Activated CD4-positive, CD25-positive, alpha-beta regulatory T cell (primary cell): ENCODE results near the gene SPRY1.

Experiments used
- DNase-seq, 4 experiments: peaks; one replicate each; lab custom pipeline; 2025; lab: John Stamatoyannopoulos, UW

The SPRY1 gene, protein sequence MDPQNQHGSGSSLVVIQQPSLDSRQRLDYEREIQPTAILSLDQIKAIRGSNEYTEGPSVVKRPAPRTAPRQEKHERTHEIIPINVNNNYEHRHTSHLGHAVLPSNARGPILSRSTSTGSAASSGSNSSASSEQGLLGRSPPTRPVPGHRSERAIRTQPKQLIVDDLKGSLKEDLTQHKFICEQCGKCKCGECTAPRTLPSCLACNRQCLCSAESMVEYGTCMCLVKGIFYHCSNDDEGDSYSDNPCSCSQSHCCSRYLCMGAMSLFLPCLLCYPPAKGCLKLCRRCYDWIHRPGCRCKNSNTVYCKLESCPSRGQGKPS

DNA sequence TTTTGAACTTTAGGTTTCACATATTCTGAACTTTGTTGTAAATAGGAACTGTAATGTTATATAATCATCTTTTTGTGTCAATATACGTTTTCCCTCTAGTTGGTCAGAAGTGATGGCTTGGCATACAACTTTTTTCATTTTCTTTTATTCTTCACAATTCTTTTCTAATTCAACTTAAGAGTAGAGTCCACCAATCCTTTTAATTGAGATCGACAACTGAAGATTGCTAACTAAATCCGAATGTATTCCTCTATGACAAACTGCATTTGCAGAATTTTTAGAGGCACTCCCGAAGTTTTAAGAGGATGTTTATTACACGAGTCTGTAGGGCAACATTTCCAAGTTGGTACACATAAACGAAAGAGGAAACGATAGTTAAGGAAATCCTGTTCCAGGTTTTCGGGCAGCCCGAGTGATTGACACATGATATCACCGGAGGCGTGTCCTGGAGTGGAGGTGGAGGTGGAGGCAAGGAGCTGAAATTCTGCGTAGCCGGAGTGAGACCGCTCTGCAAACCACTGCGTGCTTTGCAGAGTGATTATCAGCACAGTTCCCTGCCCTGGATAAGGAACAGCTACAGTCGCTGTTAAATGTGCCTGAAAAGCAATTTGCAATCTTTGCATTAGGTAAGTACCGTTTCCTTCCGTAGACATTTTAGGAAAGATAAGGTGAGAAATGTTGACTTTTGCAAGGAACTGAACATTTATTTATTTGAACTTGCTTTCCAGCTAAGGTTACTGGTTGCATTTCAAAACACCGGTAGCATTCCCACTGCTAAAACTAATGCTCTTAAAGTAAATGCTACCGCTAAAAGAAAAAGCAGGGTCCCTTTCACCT is at the start of gene SPRY1:
Gene SPRY1, plus strand, starts transcription at position 489 of the 837 bp plus-strand sequence. CDS start 4,797 bp downstream, outside the sequence.
- DNase-seq: peak; percentile 7 to 36 (median 18)

DNA sequence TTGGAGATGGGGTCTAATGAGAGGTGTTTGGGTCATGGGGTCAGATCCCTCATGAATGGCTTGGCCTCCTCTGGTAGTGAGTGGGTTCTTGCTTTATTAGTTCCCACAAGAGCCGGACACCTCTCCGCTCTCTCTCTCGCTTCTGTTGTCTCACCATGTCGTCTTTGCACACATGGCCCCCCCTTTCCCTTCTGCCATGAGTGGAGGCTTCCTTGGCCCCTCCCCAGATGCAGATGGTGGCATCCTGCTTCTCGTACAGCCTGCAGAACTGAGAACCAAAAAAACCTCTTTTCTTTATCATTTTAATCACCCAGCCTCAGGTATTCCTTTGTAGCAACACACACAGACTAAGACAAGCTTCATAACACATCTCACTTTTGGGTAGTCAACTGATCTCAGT is 49.6 kb upstream of the SPRY1 start:
- DNase-seq: no peak

DNA sequence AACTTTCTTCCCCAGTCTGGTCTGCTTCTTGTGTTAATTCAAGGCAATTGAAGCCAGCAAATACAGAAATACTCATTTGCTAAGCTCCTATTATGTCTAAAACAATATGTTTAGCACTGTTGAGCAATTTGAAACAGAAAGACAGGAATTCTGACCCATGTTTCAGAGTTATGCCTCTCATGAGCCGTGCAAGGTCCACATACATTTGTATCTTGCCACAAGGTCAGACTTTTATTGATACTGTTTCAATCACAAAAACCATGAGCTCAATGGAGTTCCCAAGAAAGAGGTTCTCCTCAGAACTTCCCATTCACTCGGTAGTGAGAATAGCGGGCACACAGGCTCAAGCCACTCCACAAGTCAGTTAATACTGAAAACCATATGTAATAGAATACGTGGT is 47.6 kb upstream of the SPRY1 start:
- DNase-seq: no peak

DNA sequence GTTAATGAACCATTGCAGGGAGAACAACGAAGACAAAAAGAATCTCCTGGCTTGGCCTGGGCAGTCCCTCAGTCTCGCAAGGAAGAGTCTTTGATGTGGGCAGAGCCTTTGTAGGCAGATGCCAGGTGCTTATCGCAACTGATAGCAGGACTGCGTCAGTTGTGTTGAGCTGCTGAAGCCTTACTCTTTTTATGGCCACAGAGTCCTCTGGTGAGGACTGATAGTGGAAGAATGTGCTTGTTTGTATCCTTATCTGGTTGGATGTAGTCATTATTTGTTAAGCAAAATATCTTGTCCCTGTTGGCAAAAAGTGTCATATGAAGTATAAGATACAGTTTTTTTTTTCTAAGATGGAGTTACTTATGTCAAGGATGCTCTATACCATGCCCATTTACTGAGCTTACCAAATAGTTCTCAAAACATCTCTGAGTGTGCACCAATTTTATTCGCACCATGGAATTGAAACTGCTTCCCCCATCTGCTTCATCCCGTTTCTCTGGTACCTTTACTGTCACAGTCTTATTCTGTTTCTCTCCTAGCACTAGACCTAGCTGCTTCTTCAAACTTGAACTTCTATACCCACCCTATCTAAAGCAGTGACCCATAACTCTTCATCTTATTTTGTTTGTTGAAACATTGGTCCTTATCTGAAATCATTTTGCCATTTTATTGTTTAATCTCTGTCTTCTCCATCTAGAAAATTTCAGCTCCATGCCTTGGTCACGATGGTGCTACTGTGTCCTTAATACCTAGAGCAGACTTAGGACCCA is 47.0 kb upstream of the SPRY1 start:
- DNase-seq: no peak

DNA sequence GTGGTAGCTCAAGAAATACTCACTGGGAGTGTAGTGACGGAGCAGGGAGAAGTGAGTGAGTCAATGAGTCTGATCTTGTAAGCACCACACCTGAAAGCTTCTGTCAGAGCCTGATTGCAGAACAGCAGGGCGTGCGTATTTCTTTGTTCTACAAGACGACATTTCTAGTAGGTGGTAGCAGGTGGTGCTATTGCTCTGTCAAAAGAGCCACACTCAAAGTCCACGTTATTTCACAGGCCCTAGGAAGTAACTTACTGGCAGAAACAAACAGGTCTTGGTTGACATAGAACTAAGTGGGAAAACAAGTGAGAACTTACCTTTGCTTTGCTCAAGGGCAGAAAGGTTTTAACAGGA is 46.4 kb upstream of the SPRY1 start:
- no peak for DNase-seq

DNA sequence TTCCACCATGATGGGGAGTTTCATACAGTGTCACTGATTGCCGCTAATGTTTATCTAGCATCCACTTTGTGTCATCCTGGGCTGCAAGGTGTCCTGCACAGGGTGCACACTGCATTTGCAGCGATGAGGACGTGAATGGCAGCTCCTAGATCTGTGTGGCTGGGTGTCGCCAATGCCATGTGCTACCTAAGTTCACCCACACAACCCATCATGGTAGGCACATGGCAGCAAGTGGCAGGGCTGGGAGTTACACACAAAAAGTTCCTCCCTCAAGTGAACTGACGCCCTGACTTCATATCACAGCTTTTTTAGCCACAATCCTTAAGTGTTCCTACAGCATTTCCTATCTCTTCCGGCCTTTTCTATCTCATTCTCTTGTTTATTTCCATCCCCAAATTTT is 45.9 kb upstream of the SPRY1 start:
- no peak for DNase-seq

DNA sequence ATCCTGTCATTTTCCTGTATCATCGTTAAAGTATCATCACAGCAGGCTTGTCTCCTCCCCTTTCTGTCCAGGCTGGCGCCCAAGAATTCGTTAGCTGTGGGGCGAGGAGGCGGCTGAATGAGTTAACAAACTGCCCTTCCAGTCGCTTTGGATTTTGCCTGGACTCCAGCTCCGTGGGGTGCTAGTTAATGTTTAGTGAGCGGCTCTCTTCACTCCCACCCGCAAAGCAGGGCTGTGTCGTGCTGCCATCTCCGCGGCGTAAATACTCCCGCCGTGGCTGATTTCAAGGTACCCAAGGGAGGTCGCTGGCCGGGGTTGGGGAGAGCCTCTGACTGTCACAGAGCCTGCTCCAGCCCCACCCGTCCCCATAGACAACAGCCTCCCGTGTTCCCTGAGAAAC is 44.9 kb upstream of the SPRY1 start:
- no peak for DNase-seq

DNA sequence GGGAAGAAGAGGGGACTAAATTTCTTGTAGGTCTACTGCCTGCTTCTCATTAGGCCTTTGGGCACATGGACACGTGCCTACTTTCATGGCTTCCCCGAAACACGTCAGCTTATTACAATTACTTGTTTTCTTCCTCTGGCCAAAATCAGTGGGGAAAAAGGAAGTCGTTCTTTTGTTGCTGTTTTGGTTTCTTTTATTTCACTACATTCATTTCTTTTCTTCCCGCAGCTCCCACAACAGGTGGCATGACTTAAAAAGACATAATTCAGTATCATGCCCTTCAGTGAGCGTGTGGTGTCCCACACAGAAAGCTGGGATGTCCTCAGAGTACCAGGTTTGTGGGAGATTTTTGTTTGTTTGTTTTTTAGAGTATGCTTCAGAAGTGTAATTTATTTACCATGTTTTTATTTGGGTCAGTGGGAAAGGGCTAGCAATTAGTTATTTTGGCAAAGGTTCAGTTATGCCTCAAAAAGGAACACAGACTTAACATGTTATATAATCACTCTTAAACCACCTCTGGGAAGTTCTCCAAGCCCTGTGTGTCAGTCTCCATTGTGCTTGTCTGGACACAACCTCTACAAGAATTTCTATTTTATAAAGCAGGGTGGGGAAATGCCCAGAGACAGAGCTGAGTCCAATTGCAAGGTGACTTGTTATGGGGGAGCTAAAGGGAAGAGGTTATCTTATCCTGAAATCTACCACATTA is 44.2 kb upstream of the SPRY1 start:
- DNase-seq: no peak

DNA sequence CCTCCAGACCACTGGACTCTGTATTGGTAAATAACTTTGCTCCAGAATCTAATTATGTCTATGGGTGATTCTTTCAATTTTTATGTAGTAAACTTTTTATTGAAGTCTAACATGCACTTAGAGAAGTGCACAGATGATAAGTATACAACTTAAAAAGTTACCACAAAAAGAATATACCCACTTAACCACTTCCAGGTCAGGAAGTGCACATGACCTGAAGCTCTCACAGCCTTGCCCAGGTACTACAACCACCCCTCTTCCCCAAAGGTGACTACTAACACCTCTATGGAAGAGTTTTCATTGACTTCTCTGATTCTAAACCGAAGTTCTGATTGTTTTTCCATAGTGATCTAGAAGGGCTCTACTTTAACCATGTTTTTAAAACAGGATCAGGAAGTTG is 43.6 kb upstream of the SPRY1 start:
- DNase-seq: no peak

DNA sequence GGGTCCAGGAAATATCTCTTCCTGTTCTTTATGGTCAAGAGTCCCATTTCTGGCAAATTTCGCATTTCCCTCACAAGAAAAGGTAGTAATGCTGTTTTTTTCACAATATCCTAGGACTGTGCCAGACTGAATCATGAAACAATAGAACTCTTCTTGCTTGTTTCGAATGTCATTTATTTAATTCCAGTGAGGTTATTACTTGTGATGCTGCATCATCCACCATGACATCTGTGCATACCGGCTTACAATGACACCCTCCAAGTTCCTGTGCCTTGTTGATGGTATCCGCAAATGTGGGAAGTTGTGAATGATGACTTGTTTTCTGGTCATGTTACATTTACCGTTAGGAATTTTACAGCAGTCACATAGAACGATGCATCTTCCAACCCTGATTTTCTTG is 42.9 kb upstream of the SPRY1 start:
- no peak for DNase-seq

DNA sequence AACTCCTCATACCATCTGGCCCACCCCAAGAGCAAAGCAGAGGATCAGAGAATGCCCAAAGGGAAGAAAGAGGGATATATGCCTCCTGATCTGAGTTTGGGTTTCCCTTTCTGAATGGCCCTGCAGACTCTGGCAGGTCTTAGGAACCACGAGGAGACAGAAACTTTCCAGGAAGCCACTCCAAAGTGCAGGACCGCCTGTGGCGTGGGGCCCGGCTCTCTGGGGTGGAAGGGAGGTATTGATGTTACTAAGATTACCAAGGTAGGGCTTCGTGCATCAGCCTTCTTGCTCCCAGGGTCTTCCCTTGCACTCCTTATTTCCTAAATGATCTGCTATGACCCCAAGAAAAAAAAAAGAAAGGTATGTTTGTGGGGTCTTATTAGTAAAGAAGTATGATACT is 41.9 kb upstream of the SPRY1 start:
- no peak for DNase-seq

DNA sequence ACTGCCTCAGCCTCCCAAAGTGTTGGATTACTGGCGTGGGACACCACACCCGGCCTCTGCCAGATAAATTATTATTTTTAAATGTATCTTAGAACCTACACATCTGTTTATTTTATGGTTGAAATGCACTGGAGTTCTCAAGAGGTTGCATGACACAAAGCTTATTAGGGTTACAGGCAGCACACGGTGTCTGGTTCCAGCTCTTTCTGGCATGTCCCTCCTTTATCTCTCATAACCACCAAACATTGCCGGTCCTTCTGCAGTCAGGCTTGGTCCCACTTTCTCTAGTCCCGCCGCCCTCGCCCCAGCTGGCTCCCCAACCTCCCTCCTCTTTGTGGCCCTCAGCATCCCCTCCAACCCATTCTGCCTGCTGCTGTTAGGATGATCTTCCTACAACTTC is 39.7 kb upstream of the SPRY1 start:
- no peak for DNase-seq

DNA sequence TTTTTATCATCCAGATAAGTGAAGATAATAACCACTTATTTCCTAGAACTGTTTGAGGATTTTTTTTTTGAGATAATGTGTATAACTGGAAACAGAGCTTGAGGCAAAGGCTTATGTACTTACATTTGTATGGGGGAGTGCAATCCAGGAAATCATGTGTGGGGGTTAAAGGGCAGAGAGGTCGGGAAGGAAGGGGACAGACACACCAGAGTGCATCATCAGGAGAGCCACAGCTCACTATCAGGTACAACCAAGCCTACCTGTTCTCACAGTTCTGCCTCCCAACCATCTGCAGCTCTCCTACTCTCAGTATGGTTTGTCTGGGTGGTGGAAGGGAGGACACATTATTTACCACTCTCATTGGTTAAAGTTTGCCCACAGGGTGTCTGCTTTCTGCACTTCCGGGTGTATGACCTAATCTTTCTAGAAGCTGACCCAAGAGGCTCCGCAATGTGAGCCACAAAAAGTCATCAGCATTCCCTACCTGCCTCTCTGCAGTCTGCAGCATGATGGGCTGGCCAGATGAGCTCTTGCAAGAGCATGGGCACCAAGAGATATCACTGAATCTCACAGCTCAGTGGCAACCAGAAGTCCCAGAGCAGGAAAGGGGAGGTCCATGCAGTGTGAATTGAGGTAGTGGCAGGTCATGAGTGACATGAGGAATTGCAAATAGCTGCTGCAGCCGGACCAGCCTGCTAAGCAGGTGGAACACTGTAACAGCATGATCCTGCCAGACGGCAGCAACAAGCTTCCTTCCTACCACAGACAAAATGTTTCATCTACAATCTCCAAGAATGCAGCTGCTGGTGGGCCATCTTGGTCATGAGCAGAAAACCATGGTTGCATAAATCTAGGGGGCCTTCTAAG is 36.9 kb upstream of the SPRY1 start:
- no peak for DNase-seq

DNA sequence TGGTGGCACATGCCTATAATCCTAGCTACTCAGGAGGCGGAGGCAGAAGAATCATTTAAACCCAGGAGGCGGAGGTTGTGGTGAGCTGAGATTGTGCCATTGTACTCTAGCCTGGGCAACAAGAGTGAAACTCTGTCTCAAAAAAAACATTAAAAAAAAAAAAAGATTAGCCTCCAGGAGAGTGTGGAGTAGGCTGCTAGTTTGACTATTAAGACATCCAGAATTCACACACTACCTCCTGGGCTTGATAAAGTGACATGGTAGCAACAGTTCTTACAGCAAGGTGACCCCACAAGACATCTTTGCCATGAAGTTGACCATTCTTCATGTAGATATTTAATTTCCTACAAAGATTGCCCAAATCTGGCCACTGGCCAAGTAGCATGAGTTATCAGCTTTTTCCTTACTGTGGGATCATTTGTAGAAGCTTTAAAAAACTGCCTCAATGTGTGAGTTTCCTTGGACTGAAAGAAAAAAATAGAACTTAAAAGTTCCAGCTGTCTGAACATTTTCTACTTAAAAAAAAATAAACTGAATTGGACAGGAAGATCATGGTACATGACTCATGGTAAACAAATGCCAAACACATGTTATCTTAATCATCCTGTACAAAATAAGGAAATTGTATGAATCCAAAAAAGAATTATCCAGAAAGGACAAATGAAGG is 35.3 kb upstream of the SPRY1 start:
- DNase-seq: no peak

DNA sequence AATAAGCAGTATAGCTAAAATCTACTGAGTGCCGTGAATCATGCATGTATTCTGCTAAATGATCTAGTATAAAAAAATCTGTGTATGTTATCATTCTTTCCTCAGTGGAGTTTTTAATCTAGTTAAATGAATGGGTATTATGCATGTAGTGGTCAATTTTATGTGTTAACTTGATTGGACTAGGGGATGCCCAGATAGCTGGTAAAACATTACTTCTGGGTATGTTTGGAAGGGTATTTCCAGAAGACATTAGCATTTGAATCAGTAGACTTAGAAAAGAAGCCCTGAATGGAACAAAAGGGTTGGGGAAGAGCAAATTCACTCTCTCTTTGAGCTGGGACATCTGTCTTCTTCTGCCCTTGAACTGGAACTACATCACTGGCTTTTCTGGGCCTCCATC is 34.5 kb upstream of the SPRY1 start:
- no peak for DNase-seq

DNA sequence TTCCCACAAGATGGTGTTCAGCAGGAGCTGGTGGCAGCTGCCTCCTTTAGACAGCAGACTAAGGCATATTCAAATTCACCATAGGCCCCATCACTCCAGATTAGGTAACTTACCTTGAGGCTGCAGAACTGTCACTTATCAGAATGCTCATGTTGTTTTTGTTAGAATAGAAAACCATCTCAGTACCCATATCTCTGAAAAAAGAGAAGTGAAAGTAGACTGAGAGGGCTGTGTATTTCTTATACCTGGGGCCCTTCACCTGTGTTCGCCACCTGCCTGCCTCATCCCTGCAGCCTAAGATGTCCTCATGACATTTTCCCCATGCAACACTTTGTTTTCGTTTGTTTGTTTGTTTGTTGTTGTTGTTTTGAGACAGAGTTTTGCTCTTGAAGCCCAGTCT is 32.9 kb upstream of the SPRY1 start:
- DNase-seq: no peak

DNA sequence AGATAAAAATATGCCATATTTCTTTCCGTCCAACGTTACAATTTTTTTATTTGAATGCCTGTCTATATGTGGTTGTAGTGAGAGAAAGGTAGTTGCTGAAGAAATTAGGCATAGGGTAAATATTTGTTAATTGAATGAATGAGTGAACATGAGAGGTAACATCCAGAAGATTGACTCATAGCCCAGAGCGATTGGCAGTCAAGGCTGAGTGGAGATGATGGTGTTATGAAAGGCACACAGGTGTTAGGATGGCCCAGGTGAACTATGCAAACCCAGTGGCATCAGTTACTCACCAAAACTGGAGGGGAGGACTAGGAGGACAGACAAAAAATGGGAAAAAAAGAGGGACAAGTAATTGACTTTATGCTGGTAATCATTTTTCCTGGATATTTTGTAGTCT is 31.7 kb upstream of the SPRY1 start:
- DNase-seq: no peak

DNA sequence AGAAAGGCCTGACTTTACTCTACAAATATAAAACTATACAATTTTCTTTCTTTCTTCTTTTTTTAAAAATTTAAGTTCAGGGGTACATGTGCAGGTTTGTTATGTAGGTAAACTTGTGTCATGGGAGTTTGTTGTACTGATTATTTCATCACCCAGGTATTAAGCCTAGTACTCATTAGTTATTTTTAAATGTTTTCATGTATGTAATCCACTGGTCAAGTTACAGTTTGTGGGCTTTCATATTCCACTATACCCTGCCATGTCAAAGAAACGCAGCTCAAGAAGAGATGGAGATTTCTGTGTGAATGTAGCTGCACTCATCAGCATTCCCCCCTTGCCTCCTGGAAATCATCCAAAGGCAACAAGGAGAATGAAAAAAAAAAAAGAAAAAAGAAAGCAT is 31.2 kb upstream of the SPRY1 start:
- DNase-seq: no peak

DNA sequence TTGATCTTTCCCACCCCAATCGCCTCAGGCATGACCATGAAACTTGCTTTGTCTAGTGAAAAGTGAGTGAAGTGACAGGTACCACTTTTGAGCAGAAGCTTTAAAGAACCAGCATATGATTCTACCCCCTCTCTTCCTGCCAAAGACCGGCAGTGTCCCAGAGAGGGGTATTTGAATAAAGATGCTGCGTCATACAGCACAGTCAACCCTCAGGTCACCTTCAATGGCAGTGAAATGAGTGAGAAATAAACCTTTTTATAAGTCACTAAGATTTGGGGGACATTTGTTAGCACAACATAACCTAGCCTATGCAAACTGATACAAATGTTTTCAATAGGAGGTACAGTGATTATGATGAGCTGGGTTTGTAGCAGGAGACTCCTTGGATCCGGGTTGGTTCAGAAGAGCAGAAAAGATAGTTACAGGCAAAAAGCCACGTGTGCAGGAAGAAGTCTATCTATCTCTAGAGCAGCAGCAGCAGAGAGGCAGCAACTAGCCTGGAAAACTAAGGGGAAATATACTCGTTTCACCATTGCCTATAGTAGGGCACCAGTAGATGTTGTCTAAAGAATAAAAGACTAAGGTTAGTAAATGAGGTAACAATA is 30.3 kb upstream of the SPRY1 start:
- DNase-seq: no peak

DNA sequence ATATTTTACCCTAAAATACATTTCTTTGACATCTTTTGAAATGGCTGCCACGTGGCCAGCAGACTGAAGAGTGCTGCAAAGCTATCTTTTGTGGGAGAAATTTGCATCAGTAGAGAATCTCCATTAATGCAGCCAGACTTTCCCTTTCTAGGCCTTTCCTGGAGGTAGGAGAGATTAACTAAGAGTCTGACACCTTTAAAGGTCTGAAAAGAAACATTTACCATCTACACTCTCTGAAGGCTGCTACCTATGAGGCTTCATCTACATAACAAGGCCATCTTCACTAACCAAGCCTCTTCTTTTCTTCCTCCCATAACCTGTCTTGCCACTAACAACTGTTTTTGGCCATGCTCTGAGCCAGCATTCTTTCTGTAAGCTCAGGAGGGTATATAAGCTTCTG is 17.8 kb upstream of the SPRY1 start:
- no peak for DNase-seq
